HG03103 (cell line): ENCODE data around the gene SH3BGRL2.
"Not testable (repeated sequence)": the region's sequence is repeated elsewhere in the genome, so short reads cannot be mapped to it uniquely, and the experiment has no call there.

ENCODE experiments used
- ATAC-seq: cut with Tn5 transposase; IDR thresholded peaks from one replicate; pipeline ENCODE4 v1.9.1; 2021; ENCODE audit warnings: low read depth; ENCODE audit not compliant: unreplicated experiment

SH3BGRL2 gene

DNA sequence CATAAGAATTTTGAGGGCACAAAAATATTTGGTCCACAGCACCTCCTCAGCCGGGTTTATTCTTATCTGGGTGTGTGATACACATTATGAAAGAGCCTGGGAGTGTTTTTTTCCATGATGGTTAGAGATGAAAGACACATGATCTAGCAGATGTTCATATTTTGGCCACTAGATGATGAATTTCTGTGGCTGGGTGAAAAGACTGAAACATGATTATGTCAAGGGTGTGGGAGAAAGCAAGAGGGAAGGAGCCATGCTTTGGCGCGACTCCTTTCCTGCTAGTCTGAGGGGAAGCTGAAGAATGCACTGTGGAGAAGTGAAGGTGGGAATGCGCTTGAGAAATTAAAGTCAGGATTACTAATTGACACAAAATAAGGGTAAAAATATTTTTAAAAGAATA lies 102.3 kb downstream of the SH3BGRL2 start:
- no peak for ATAC-seq

- ATAC-seq: no peak
Measured at GRCh38 chr6:79734374-79734773, 103.2 kb downstream of the SH3BGRL2 start.

DNA sequence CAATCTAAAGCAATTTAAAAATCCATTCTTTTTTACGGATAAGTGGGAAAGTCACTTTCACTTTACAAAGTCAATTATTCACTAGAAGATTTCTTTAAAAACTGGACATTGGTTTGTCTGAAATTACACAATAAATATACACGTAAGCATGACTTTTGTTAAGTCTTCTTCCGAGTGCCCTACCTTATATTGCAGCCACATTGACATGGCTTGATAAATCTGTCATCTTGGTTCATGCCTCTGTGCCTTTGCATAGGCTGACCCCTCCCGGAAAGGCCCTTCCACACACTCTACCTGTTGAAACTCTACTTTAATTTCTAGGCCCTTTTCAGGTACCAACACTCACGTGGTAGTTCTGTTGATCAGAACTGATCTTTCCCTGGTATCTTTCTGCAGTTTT lies 104.1 kb downstream of the SH3BGRL2 start:
- ATAC-seq: no peak

DNA sequence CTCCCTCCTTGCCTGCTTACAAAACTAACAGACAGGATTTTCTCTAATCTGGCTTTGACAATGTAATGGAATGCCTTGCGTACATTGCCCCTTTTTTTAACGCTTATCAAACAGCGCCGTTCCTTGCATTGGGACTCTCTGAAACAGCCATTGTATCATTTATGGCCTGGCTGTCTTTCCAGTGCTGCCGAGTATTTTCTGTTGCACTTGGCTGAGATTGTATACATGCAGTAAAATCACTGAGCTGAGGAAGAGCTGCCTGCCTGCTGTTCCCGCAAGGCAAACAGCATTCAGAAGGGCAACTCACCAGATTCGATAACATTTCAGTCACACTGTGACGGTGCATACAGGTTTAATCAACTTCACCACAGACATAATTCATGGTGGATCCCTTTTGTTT lies 106.0 kb downstream of the SH3BGRL2 start:
- no peak for ATAC-seq

DNA sequence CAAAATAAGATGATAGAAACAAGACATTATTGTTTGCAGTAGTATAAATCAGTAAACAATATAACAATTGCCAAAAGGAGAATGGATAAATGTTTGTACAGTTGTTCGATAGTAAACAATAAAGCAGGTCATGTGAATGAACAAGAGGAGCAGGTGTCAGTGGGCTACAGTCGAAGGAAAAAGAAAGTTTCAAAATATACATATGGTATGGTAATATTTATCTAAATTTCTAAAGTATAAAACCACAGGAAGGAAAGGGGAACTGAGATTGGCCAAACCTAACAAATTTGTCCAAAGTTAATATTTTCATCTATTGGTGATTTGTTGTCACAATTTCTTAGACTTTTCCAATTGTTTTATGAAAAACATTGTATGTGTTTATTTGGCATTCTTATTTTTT lies 110.9 kb downstream of the SH3BGRL2 start:
- ATAC-seq: no peak

DNA sequence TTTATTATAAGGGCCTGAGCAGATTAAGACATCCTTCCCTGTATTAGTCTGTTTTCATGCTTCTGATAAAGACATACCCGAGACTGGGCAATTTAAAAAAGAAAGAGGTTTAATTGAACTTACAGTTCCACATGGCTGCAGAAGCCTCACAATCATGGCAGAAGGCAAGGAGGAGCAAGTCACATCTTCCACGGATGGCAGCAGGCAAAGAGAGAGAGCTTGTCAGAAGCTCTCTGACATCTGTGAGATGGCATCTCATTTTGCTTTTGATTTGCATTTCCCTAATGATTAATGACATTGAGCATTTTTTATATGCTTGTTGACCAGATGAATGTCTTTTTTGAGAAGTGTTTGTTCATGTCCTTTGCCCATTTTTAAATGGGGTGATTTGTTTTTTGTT lies 114.2 kb downstream of the SH3BGRL2 start:
- ATAC-seq: not testable (repeated sequence)

DNA sequence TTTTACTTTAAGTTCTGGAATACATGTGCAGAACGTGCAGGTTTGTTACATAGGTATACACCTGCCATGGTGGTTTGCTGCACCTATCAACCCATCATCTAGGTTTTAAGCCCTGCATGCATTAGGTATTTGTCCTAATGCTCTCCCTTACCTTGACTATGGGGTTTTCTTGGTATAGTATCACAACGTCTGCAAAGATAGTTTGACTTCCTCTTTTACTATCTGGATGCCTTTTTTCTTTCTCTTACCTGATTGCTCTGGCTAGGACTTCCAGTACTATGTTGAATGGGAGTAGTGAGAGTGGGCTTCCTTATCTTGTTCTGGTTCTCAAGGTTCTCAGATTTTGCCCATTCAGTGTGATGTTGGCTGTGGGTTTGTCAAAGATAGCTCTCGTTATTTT lies 115.2 kb downstream of the SH3BGRL2 start:
- ATAC-seq: not testable (repeated sequence)

DNA sequence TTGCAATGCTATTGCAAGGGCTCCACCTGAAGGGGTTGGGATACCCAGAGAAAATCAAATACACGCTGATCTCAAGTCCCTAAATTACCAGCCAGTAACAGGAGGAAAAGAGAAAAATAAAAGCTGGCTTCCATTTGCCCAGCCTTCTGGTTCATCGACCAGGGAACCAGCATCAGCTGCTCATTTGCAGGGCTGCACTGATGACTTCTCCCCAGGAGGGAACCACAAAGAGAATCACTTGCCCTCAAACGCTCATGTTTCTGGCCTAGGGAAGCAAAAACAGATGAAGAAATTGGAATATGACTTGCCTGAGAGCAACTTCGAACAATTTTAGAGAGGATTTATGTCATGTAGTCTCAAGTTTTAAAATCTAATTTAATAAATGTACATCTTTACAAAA lies 119.7 kb downstream of the SH3BGRL2 start:
- no peak for ATAC-seq
